Spinal cord (tissue), 10 donors: ENCODE results near the gene SEPTIN5. TPM values are rescaled to one million over a fixed set of nuclear protein-coding genes. Genes with fewer than 3 reads are reported as not detected.

Experiments used
- DNase-seq, 6 donors: peaks; one replicate each; pipeline versions ENCODE4 v3.0.0 to v3.0.0-alpha.2; 2013 to 2015; ENCODE audit warnings: low spot score in 6 of 6, low read depth in 4 of 6
- H3K27ac ChIP-seq: one replicate; pipeline ENCODE4 v1.5.1; 2013; ENCODE audit warnings: low read depth, low read length, control low read depth
- H3K27me3 ChIP-seq: one replicate; pipeline ENCODE4 v1.6.1; 2013; ENCODE audit warnings: low read length; ENCODE audit not compliant: control insufficient read depth, insufficient read depth
- H3K36me3 ChIP-seq: one replicate; pipeline ENCODE4 v1.6.1; 2013; ENCODE audit warnings: low read length; ENCODE audit not compliant: control insufficient read depth, insufficient read depth
- H3K4me1 ChIP-seq: one replicate; pipeline ENCODE4 v1.6.1; 2013; ENCODE audit warnings: low read length; ENCODE audit not compliant: control insufficient read depth, insufficient read depth
- H3K4me3 ChIP-seq: one replicate; pipeline ENCODE4 v1.5.1; 2013; ENCODE audit warnings: low read depth, low read length, control low read depth
- H3K9me3 ChIP-seq: one replicate; pipeline ENCODE4 v1.6.1; 2013; ENCODE audit warnings: low read length; ENCODE audit not compliant: control insufficient read depth, insufficient read depth
- WGBS: methylation state at CpG from one replicate; pipeline ENCODE4 v1.1.5; 2013; ENCODE audit warnings: missing lambda C conversion rate; ENCODE audit not compliant: insufficient coverage; 5-methylcytosine and 5-hydroxymethylcytosine counted together
- polyA plus RNA-seq, 2 donors: library from polyadenylated mRNA; unstranded; fragments of 120-200 nt; gene quantifications; one replicate each; pipeline ENCODE4 v1.2.1, GENCODE V29; 2013; ENCODE audit not compliant: insufficient read length in 2 of 2
- total RNA-seq, 2 donors: library from RNA; depleted of rRNA in 1 of 2; stranded (reverse); fragments of 120-200 nt in 1 of 2; fragments of >200 nt in 1 of 2; gene quantifications; one replicate each; pipeline versions ENCODE4 v1.2.3 to v1.2.4, GENCODE V29; 2013 to 2014
- donor health status: healthy.

The SEPTIN5 gene
- total and polyA plus RNA-seq, 4 donors = 82.9 to 294 (median 174) TPM

DNA sequence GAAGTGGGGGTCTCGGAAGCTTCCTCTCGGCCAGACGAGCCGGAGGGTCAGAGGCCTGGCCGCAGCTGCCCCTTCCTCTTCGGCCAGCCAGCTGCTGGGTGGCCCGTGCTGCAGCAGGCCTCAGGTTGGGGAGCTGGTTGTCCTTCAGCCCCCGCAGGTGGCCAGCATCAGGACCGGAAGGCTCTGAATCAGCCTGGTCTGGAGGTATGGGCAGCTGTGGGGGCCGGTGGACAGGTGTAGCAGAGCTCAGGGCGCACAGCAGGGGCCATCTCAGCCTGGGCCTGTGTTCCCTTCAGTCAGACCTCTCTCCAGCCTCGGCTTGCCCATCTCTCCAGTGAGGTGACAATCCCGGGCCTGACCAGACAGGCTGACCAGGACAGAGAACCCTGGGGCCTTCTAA, 32.4 kb downstream of the SEPTIN5 start:
- Histone ChIP-seq H3K9me3 (no peaks in the 10 kb centered on the region), H3K4me3 (no peak overlapping the region), H3K27me3 (peaks cover 4% of the 10 kb centered on the region), H3K4me1 (peaks cover 22% of the 10 kb centered on the region), H3K27ac (no peak overlapping the region), H3K36me3 (peaks cover 3% of the 10 kb centered on the region)
- DNase-seq = no peak
- WGBS = 91% methylated on average over 13 of the region's 13 CpGs

GRCh38 chr22:19747551-19747950, 33.2 kb downstream of the SEPTIN5 start:
- no peak for DNase-seq
- Histone ChIP-seq H3K27ac (no peak overlapping the region), H3K4me3 (no peak overlapping the region), H3K27me3 (peaks cover 10% of the 10 kb centered on the region), H3K36me3 (peaks cover 3% of the 10 kb centered on the region), H3K9me3 (no peaks in the 10 kb centered on the region), H3K4me1 (peaks cover 17% of the 10 kb centered on the region)
- 57% methylated on average over 9 of the region's 12 CpGs for WGBS

GRCh38 chr22:19748139-19748538, 33.8 kb downstream of the SEPTIN5 start:
- Histone ChIP-seq H3K27ac (no peak overlapping the region), H3K9me3 (no peaks in the 10 kb centered on the region), H3K4me1 (peaks cover 12% of the 10 kb centered on the region), H3K36me3 (peaks cover 3% of the 10 kb centered on the region), H3K27me3 (peaks cover 15% of the 10 kb centered on the region), H3K4me3 (no peak overlapping the region)
- DNase-seq = no peak
- 64% methylated on average over 2 of the region's 4 CpGs for WGBS

- no peak overlapping the region for H3K4me3 ChIP-seq
- H3K27ac ChIP-seq = no peak overlapping the region
- peaks cover 12% of the 10 kb centered on the region for H3K4me1 ChIP-seq
- H3K36me3 ChIP-seq = peaks cover 3% of the 10 kb centered on the region
- H3K27me3 ChIP-seq = peaks cover 25% of the 10 kb centered on the region
- DNase-seq = no peak
- WGBS = 59% methylated on average over 14 of the region's 15 CpGs
- H3K9me3 ChIP-seq = no peaks in the 10 kb centered on the region
Observed at GRCh38 chr22:19748991-19749664, 34.8 kb downstream of the SEPTIN5 start.

- Histone ChIP-seq H3K4me3 (no peak overlapping the region), H3K36me3 (peaks cover 3% of the 10 kb centered on the region), H3K9me3 (no peaks in the 10 kb centered on the region), H3K4me1 (peaks cover 17% of the 10 kb centered on the region), H3K27ac (no peak overlapping the region), H3K27me3 (peaks cover 33% of the 10 kb centered on the region)
- no peak for DNase-seq
- WGBS = 81% methylated on average over 7 of the region's 12 CpGs
Observed at GRCh38 chr22:19749876-19750275, 35.6 kb downstream of the SEPTIN5 start.

GRCh38 chr22:19750507-19751490, 36.5 kb downstream of the SEPTIN5 start:
- H3K4me1 ChIP-seq = peaks cover 19% of the 10 kb centered on the region
- no peaks in the 10 kb centered on the region for H3K36me3 ChIP-seq
- H3K27ac ChIP-seq = no peak overlapping the region
- H3K4me3 ChIP-seq = no peak overlapping the region
- DNase-seq = no peak
- peaks cover 42% of the 10 kb centered on the region for H3K27me3 ChIP-seq
- 55% methylated on average over 24 of the region's 27 CpGs for WGBS
- H3K9me3 ChIP-seq = no peaks in the 10 kb centered on the region

- Histone ChIP-seq H3K4me1 (peaks cover 21% of the 10 kb centered on the region), H3K9me3 (no peaks in the 10 kb centered on the region), H3K27ac (no peak overlapping the region), H3K4me3 (no peak overlapping the region), H3K36me3 (no peaks in the 10 kb centered on the region), H3K27me3 (peaks cover 51% of the 10 kb centered on the region)
- DNase-seq = no peak
- 78% methylated on average over 13 of the region's 14 CpGs for WGBS
Observed at GRCh38 chr22:19751497-19752245, 37.4 kb downstream of the SEPTIN5 start.

- Histone ChIP-seq H3K27me3 (peaks cover 66% of the 10 kb centered on the region), H3K9me3 (no peaks in the 10 kb centered on the region), H3K4me1 (peaks cover 26% of the 10 kb centered on the region), H3K27ac (no peak overlapping the region), H3K4me3 (no peak overlapping the region), H3K36me3 (no peaks in the 10 kb centered on the region)
- 79% methylated on average over 9 of the region's 10 CpGs for WGBS
- no peak for DNase-seq
Observed at GRCh38 chr22:19753090-19753842, 39.0 kb downstream of the SEPTIN5 start.
